IgD-negative memory B cell (primary cell): ENCODE data around the gene MYMK. TPM values are rescaled to one million over a fixed set of nuclear protein-coding genes. Genes with fewer than 3 reads are reported as not detected.

Experiments
- H3K27ac Mint-ChIP-seq, 3 donors: one replicate each; pipeline ENCODE4 v1.8.0; 2020 to 2022; ENCODE audit warnings: mild to moderate bottlenecking in 3 of 3, mixed read lengths in 3 of 3, moderate library complexity in 1 of 3
- H3K27me3 Mint-ChIP-seq: one replicate; pipeline ENCODE4 v1.8.0; 2021; ENCODE audit warnings: mixed read lengths
- H3K36me3 Mint-ChIP-seq: one replicate; pipeline ENCODE4 v1.8.0; 2020; ENCODE audit warnings: mild to moderate bottlenecking, mixed read lengths
- H3K4me1 Mint-ChIP-seq, 3 donors: one replicate each; pipeline ENCODE4 v1.8.0; 2020 to 2022; ENCODE audit warnings: mixed read lengths in 3 of 3, mild to moderate bottlenecking in 1 of 3
- H3K4me3 Mint-ChIP-seq, 4 donors: one replicate each; pipeline ENCODE4 v1.8.0; 2020 to 2022; ENCODE audit warnings: mild to moderate bottlenecking in 4 of 4, mixed read lengths in 4 of 4, moderate library complexity in 3 of 4
- H3K9me3 Mint-ChIP-seq, 3 donors: one replicate each; pipeline ENCODE4 v1.8.0; 2020 to 2021; ENCODE audit warnings: mixed read lengths in 3 of 3, mild to moderate bottlenecking in 1 of 3
- polyA plus RNA-seq: library from polyadenylated mRNA; unstranded; fragments of 300-500 nt; fragmentation: Illumina TruSeq; gene quantifications from one replicate; pipeline ENCODE4 v1.2.3, GENCODE V29; 2021

MYMK gene
- polyA plus RNA-seq, 1 donor from 2014 or later, result not detected

GRCh38 chr9:133546287-133546680, 21.5 kb upstream of the MYMK start:
- Mint-ChIP-seq H3K36me3 (no peaks in the 10 kb centered on the region), H3K9me3 (no peaks in the 10 kb centered on the region), H3K4me1 (no peaks in the 10 kb centered on the region), H3K27me3 (peaks cover 16% of the 10 kb centered on the region), H3K27ac (no peak overlapping the region), H3K4me3 (no peak overlapping the region)

- H3K9me3 Mint-ChIP-seq, result no peaks in the 10 kb centered on the region
- peaks cover 13% of the 10 kb centered on the region for H3K27me3 Mint-ChIP-seq
- H3K4me1 Mint-ChIP-seq, result peaks cover 0 to 1% (median 0%) of the 10 kb centered on the region in 3 donors
- no peak overlapping the region for H3K4me3 Mint-ChIP-seq
- H3K27ac Mint-ChIP-seq, result no peak overlapping the region
- no peaks in the 10 kb centered on the region for H3K36me3 Mint-ChIP-seq
These were observed 20.9 kb upstream of the MYMK start for GRCh38 chr9:133545494-133546286.

GRCh38 chr9:133543772-133544467, 19.2 kb upstream of the MYMK start:
- no peak overlapping the region for H3K4me3 Mint-ChIP-seq
- H3K9me3 Mint-ChIP-seq, result no peaks in the 10 kb centered on the region
- H3K27me3 Mint-ChIP-seq, result peaks cover 25% of the 10 kb centered on the region
- H3K4me1 Mint-ChIP-seq, result peaks cover 0 to 5% (median 3%) of the 10 kb centered on the region in 3 donors
- no peak overlapping the region for H3K27ac Mint-ChIP-seq
- H3K36me3 Mint-ChIP-seq, result no peaks in the 10 kb centered on the region

- Mint-ChIP-seq H3K4me3 (no peak overlapping the region), H3K4me1 (peaks cover 0 to 5% (median 3%) of the 10 kb centered on the region in 3 donors), H3K27me3 (peaks cover 22% of the 10 kb centered on the region), H3K36me3 (no peaks in the 10 kb centered on the region), H3K9me3 (no peaks in the 10 kb centered on the region), H3K27ac (no peak overlapping the region)
These were observed 17.2 kb upstream of the MYMK start for GRCh38 chr9:133542002-133542401.

- Mint-ChIP-seq H3K27ac (no peak overlapping the region), H3K9me3 (no peaks in the 10 kb centered on the region), H3K27me3 (peaks cover 23% of the 10 kb centered on the region), H3K4me3 (peak overlapping the region in 3 of 4 donors; percentile 63 to 79 (median 78)), H3K36me3 (no peaks in the 10 kb centered on the region), H3K4me1 (peaks cover 0 to 5% (median 3%) of the 10 kb centered on the region in 3 donors)
These were observed 15.9 kb upstream of the MYMK start for GRCh38 chr9:133540698-133541025.

GRCh38 chr9:133539991-133540697, 15.4 kb upstream of the MYMK start:
- peak overlapping the region in 3 of 4 donors; percentile 63 to 79 (median 78) for H3K4me3 Mint-ChIP-seq
- no peaks in the 10 kb centered on the region for H3K36me3 Mint-ChIP-seq
- peaks cover 0 to 5% (median 3%) of the 10 kb centered on the region in 3 donors for H3K4me1 Mint-ChIP-seq
- no peak overlapping the region for H3K27ac Mint-ChIP-seq
- peaks cover 27% of the 10 kb centered on the region for H3K27me3 Mint-ChIP-seq
- H3K9me3 Mint-ChIP-seq, result no peaks in the 10 kb centered on the region

GRCh38 chr9:133538851-133539833, 14.4 kb upstream of the MYMK start:
- peaks cover 0 to 5% (median 3%) of the 10 kb centered on the region in 3 donors for H3K4me1 Mint-ChIP-seq
- no peaks in the 10 kb centered on the region for H3K9me3 Mint-ChIP-seq
- peaks cover 25% of the 10 kb centered on the region for H3K27me3 Mint-ChIP-seq
- H3K4me3 Mint-ChIP-seq, result peak overlapping the region in 1 of 4 donors; percentile 27
- H3K27ac Mint-ChIP-seq, result no peak overlapping the region
- no peaks in the 10 kb centered on the region for H3K36me3 Mint-ChIP-seq

- H3K36me3 Mint-ChIP-seq, result no peaks in the 10 kb centered on the region
- H3K4me3 Mint-ChIP-seq, result no peak overlapping the region
- peaks cover 33% of the 10 kb centered on the region for H3K27me3 Mint-ChIP-seq
These were observed 13.4 kb upstream of the MYMK start for GRCh38 chr9:133538176-133538575.

GRCh38 chr9:133537257-133537656, 12.5 kb upstream of the MYMK start:
- Mint-ChIP-seq H3K4me3 (no peak overlapping the region), H3K9me3 (no peaks in the 10 kb centered on the region), H3K27ac (no peak overlapping the region), H3K36me3 (no peaks in the 10 kb centered on the region), H3K27me3 (peaks cover 38% of the 10 kb centered on the region), H3K4me1 (peaks cover 0 to 5% (median 5%) of the 10 kb centered on the region in 3 donors)

More at GRCh38 chr9:133538176-133538575, 13.4 kb upstream of the MYMK start:
- Mint-ChIP-seq H3K9me3 (no peaks in the 10 kb centered on the region), H3K4me1 (peaks cover 0 to 5% (median 3%) of the 10 kb centered on the region in 3 donors), H3K27ac (no peak overlapping the region)

- no peaks in the 10 kb centered on the region for H3K36me3 Mint-ChIP-seq
- H3K4me1 Mint-ChIP-seq, result peaks cover 0 to 5% (median 5%) of the 10 kb centered on the region in 3 donors
- H3K27me3 Mint-ChIP-seq, result peaks cover 38% of the 10 kb centered on the region
- no peak overlapping the region for H3K4me3 Mint-ChIP-seq
- no peak overlapping the region for H3K27ac Mint-ChIP-seq
- H3K9me3 Mint-ChIP-seq, result no peaks in the 10 kb centered on the region
These were observed 11.8 kb upstream of the MYMK start for GRCh38 chr9:133536536-133536935.

- H3K27me3 Mint-ChIP-seq, result peaks cover 38% of the 10 kb centered on the region
- H3K9me3 Mint-ChIP-seq, result no peaks in the 10 kb centered on the region
- H3K27ac Mint-ChIP-seq, result no peak overlapping the region
- H3K4me1 Mint-ChIP-seq, result peaks cover 0 to 5% (median 5%) of the 10 kb centered on the region in 3 donors
- H3K36me3 Mint-ChIP-seq, result no peaks in the 10 kb centered on the region
- no peak overlapping the region for H3K4me3 Mint-ChIP-seq
These were observed 11.3 kb upstream of the MYMK start for GRCh38 chr9:133536080-133536479.

GRCh38 chr9:133535306-133535877, 10.6 kb upstream of the MYMK start:
- H3K27me3 Mint-ChIP-seq, result peaks cover 37% of the 10 kb centered on the region
- H3K4me1 Mint-ChIP-seq, result peaks cover 0 to 3% (median 2%) of the 10 kb centered on the region in 3 donors
- no peaks in the 10 kb centered on the region for H3K9me3 Mint-ChIP-seq
- H3K36me3 Mint-ChIP-seq, result no peaks in the 10 kb centered on the region
- H3K27ac Mint-ChIP-seq, result no peak overlapping the region
- no peak overlapping the region for H3K4me3 Mint-ChIP-seq

GRCh38 chr9:133534346-133535291, 9.9 kb upstream of the MYMK start, which contains the start of gene ADAMTSL2:
TSS of gene ADAMTSL2 (plus strand) at chr9:133534704. CDS start at chr9:133536713, 2,009 bp downstream.
- Mint-ChIP-seq H3K36me3 (no peaks in the 10 kb centered on the region), H3K27me3 (peaks cover 34% of the 10 kb centered on the region), H3K4me1 (peaks cover 0 to 2% (median 0%) of the 10 kb centered on the region in 3 donors), H3K9me3 (no peaks in the 10 kb centered on the region), H3K27ac (no peak within 1 kb of the TSS), H3K4me3 (no peak within 1 kb of the TSS)
